ENCODE results near the gene ETV3L.
"Not testable (repeated sequence)": the region's sequence is repeated elsewhere in the genome, so short reads cannot be mapped to it uniquely, and the experiment has no call there.

ETV3L gene

GRCh38 chr1:157080714-157081113 is 18.9 kb downstream of the ETV3L start:
- DNase-seq (ENCODE audit: low read depth in 2 of 2), result no peak

GRCh38 chr1:157077394-157077793 is 22.2 kb downstream of the ETV3L start:
- no peak for DNase-seq (ENCODE audit: low read depth in 2 of 2)

- no peak for DNase-seq (ENCODE audit: low read depth in 2 of 2)
Measured at GRCh38 chr1:157073944-157074685, 25.5 kb downstream of the ETV3L start.

GRCh38 chr1:157069601-157070000 is 30.0 kb downstream of the ETV3L start:
- DNase-seq (ENCODE audit: low read depth in 2 of 2), result no peak

GRCh38 chr1:157059241-157059640 is 40.4 kb downstream of the ETV3L start:
- DNase-seq (ENCODE audit: low read depth in 2 of 2), result not testable (repeated sequence)

- DNase-seq (ENCODE audit: low read depth in 2 of 2), result no peak
Measured at GRCh38 chr1:157056269-157056668, 43.3 kb downstream of the ETV3L start.

GRCh38 chr1:157055729-157056128 is 43.9 kb downstream of the ETV3L start:
- not testable (repeated sequence) for DNase-seq (ENCODE audit: low read depth in 2 of 2)

- DNase-seq (ENCODE audit: low read depth in 2 of 2), result no peak
Measured at GRCh38 chr1:157050836-157051235, 48.8 kb downstream of the ETV3L start.

- no peak for DNase-seq (ENCODE audit: low read depth in 2 of 2)
Measured at GRCh38 chr1:157047062-157047410, 52.6 kb downstream of the ETV3L start.

- DNase-seq (ENCODE audit: low read depth in 2 of 2), result peak in 1 of 2 donors; percentile 8
Measured at GRCh38 chr1:157045250-157046218, 54.1 kb downstream of the ETV3L start, which contains the start of gene ARHGEF11. Gene ARHGEF11, minus strand, starts transcription at chr1:157045742. Its CDS starts 1,412 bp downstream, at chr1:157044330.

GRCh38 chr1:157044326-157044725 is 55.3 kb downstream of the ETV3L start:
- DNase-seq (ENCODE audit: low read depth in 2 of 2), result no peak

- no peak for DNase-seq (ENCODE audit: low read depth in 2 of 2)
Measured at GRCh38 chr1:157043685-157044084, 55.9 kb downstream of the ETV3L start.

GRCh38 chr1:157042846-157043245 is 56.8 kb downstream of the ETV3L start:
- no peak for DNase-seq (ENCODE audit: low read depth in 2 of 2)
